Measurements from ENCODE around the gene FCHSD2. TPM values are rescaled to one million over a fixed set of nuclear protein-coding genes. Genes with fewer than 3 reads are reported as not detected.
A peak's percentile ranks its signal among the peaks of the same experiment; 100 is the strongest.

FCHSD2 gene
- total and polyA plus RNA-seq, 2 of the 13 experiments (the other 11 are each of a cell fraction or from before 2014, with no cell fraction given): 20.5 to 24.8 TPM

DNA sequence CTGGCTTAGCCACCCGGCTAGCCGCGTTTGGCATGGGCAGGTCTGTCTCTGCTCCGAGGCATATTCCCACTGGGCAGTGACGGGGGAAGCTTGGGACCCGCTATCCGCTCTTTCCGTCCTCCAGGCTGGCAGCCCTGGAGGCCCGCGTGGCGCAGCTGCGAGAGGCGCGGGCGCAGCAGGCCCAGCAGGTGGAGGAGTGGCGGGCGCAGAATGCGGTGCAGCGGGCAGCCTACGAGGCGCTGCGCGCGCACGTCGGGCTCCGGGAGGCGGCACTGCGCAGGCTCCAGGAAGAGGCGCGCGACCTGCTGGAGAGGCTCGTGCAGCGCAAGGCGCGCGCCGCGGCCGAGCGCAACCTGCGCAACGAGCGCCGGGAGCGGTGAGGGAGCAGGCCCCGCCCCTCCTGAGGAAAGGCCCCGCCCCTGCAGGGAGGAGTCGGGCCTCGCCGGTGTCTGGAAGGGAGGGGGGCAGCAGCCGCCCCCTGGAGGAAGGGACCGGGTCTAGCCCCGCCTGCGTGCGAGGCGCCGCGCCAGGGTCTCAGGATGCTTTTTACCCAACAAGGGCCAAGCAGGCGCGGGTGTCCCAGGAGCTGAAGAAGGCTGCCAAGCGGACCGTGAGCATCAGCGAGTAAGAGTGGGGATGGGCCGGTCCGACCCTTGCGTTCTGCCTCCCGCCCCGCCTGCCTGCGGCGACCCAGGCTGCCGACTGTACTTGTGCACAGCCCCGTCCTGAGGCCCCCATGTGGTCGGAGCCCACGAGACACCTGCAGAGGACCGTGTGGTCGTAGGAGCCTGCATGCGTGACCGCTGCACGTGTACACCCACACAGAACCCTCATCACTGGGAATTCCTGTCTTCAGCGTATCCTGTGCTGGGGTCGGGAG, 320.0 kb downstream of the FCHSD2 start (continued):
- TF ChIP-seq, protein P1, sequence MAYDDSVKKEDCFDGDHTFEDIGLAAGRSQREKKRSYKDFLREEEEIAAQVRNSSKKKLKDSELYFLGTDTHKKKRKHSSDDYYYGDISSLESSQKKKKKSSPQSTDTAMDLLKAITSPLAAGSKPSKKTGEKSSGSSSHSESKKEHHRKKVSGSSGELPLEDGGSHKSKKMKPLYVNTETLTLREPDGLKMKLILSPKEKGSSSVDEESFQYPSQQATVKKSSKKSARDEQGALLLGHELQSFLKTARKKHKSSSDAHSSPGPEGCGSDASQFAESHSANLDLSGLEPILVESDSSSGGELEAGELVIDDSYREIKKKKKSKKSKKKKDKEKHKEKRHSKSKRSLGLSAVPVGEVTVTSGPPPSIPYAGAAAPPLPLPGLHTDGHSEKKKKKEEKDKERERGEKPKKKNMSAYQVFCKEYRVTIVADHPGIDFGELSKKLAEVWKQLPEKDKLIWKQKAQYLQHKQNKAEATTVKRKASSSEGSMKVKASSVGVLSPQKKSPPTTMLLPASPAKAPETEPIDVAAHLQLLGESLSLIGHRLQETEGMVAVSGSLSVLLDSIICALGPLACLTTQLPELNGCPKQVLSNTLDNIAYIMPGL (CRISPR knock-in tag; IDR thresholded peaks at IDR 0.05; ENCODE audit: borderline replicate concordance in 1 of 2, low read depth in 1 of 2): no peak
- peak; percentile 43; the same call in 1 of the 2 replicates for TF ChIP-seq BHLHE40 (IDR thresholded peaks at IDR 0.05; ENCODE audit: low read length)
- no peak for TF ChIP-seq TCF12 (IDR thresholded peaks at IDR 0.05)
- TF ChIP-seq TCF12 (CRISPR knock-in tag; IDR thresholded peaks at IDR 0.05): no peak
- no peak for TF ChIP-seq ZNF333 (CRISPR knock-in tag; IDR thresholded peaks at IDR 0.05; ENCODE audit: borderline replicate concordance)
- no peak for TF ChIP-seq ZSCAN9 (CRISPR knock-in tag; IDR thresholded peaks at IDR 0.05; ENCODE audit: borderline replicate concordance)
- TF ChIP-seq, protein P2, sequence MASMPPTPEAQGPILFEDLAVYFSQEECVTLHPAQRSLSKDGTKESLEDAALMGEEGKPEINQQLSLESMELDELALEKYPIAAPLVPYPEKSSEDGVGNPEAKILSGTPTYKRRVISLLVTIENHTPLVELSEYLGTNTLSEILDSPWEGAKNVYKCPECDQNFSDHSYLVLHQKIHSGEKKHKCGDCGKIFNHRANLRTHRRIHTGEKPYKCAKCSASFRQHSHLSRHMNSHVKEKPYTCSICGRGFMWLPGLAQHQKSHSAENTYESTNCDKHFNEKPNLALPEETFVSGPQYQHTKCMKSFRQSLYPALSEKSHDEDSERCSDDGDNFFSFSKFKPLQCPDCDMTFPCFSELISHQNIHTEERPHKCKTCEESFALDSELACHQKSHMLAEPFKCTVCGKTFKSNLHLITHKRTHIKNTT (CRISPR knock-in tag; IDR thresholded peaks at IDR 0.05): no peak
- no peak for TF ChIP-seq REXO4 (CRISPR knock-in tag; IDR thresholded peaks at IDR 0.05; ENCODE audit: borderline replicate concordance)
- TF ChIP-seq SRSF1 (optimal IDR thresholded peaks at IDR 0.05; ENCODE audit: low read depth, low read length): peak; percentile 58
- TF ChIP-seq CC2D1A (CRISPR knock-in tag; IDR thresholded peaks at IDR 0.05): no peak
- TF ChIP-seq ZNF652 (CRISPR knock-in tag; IDR thresholded peaks at IDR 0.05; ENCODE audit: borderline replicate concordance, low read depth): no peak
- no peak for TF ChIP-seq HMG20B (CRISPR knock-in tag; conservative IDR thresholded peaks at IDR 0.05)
- no peak for TF ChIP-seq ZSCAN30 (CRISPR knock-in tag; IDR thresholded peaks at IDR 0.05)
- TF ChIP-seq ZFY (CRISPR knock-in tag; IDR thresholded peaks at IDR 0.05): peak; percentile 74; the same call in 1 of the 2 replicates
- TF ChIP-seq, protein P3, sequence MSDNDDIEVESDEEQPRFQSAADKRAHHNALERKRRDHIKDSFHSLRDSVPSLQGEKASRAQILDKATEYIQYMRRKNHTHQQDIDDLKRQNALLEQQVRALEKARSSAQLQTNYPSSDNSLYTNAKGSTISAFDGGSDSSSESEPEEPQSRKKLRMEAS (IDR thresholded peaks at IDR 0.05): peak; percentile 90
- TF ChIP-seq ZNF232 (CRISPR knock-in tag; IDR thresholded peaks at IDR 0.05; ENCODE audit: borderline replicate concordance): no peak
- TF ChIP-seq ZKSCAN8 (CRISPR knock-in tag; IDR thresholded peaks at IDR 0.05; ENCODE audit: borderline replicate concordance): no peak
- no peak for TF ChIP-seq ZNF781 (CRISPR knock-in tag; IDR thresholded peaks at IDR 0.05; ENCODE audit: borderline replicate concordance, not compliant biosample characterization)
- TF ChIP-seq HIVEP1 (CRISPR knock-in tag; IDR thresholded peaks at IDR 0.05): no peak
- TF ChIP-seq, protein P4, sequence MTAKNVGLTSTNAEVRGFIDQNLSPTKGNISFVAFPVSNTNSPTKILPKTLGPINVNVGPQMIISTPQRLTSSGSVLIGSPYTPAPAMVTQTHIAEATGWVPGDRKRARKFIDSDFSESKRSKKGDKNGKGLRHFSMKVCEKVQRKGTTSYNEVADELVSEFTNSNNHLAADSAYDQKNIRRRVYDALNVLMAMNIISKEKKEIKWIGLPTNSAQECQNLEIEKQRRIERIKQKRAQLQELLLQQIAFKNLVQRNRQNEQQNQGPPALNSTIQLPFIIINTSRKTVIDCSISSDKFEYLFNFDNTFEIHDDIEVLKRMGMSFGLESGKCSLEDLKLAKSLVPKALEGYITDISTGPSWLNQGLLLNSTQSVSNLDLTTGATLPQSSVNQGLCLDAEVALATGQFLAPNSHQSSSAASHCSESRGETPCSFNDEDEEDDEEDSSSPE (CRISPR knock-in tag; IDR thresholded peaks at IDR 0.05): 0 out of 2 replicates have a peak, but pooled peaks have one; percentile 21
- TF ChIP-seq ZNF253 (CRISPR knock-in tag; IDR thresholded peaks at IDR 0.05; ENCODE audit: borderline replicate concordance): no peak
- TF ChIP-seq SATB2 (CRISPR knock-in tag; IDR thresholded peaks at IDR 0.05): no peak
- peak; percentile 97 for TF ChIP-seq AGO1 (IDR thresholded peaks at IDR 0.05; ENCODE audit: low read depth, low read length, poor library complexity, severe bottlenecking)
- no peak for TF ChIP-seq ZKSCAN5 (CRISPR knock-in tag; IDR thresholded peaks at IDR 0.05)
- no peak for TF ChIP-seq RBM39 (IDR thresholded peaks at IDR 0.05; ENCODE audit: low read depth, low read length, poor library complexity, severe bottlenecking)
- peak; percentile 38; the same call in 1 of the 2 replicates for TF ChIP-seq GABPB1 (CRISPR knock-in tag; IDR thresholded peaks at IDR 0.05)
